Effector memory CD4-positive, alpha-beta T cell (primary cell): ENCODE data around the gene WFIKKN2.
A peak's percentile ranks its signal among the peaks of the same experiment; 100 is the strongest.

Experiments used
- DNase-seq, 3 donors: peaks; one replicate each; pipeline ENCODE4 v3.0.0-alpha.2; 2020
- H3K27ac ChIP-seq: 2 replicates; pipeline ENCODE4 v1.7.0; 2013; ENCODE audit warnings: mild to moderate bottlenecking, low read length, moderate library complexity; ENCODE audit not compliant: insufficient read depth, poor library complexity, severe bottlenecking
- H3K27me3 ChIP-seq: replicated peaks from 2 replicates; pipeline ENCODE4 v1.7.0; 2013; ENCODE audit warnings: mild to moderate bottlenecking, low read length; ENCODE audit not compliant: insufficient read depth, control insufficient read depth, poor library complexity, severe bottlenecking
- H3K36me3 ChIP-seq: 2 replicates; pipeline ENCODE4 v1.7.0; 2013; ENCODE audit warnings: mild to moderate bottlenecking, low read length, moderate library complexity; ENCODE audit not compliant: control insufficient read depth, insufficient read depth
- H3K4me1 ChIP-seq: 2 replicates; pipeline ENCODE4 v1.7.0; 2013; ENCODE audit warnings: low read length, mild to moderate bottlenecking; ENCODE audit not compliant: control insufficient read depth, insufficient read depth, poor library complexity, severe bottlenecking
- H3K4me3 ChIP-seq: 2 replicates; pipeline ENCODE4 v1.7.0; 2013; ENCODE audit warnings: low read length, low read depth, mild to moderate bottlenecking; ENCODE audit not compliant: insufficient read depth, poor library complexity, severe bottlenecking
- H3K9me3 ChIP-seq: 2 replicates; pipeline ENCODE4 v1.7.0; 2013; ENCODE audit warnings: mild to moderate bottlenecking, low read length, moderate library complexity; ENCODE audit not compliant: control insufficient read depth

Gene WFIKKN2

GRCh38 chr17:50808888-50809287 is 26.5 kb upstream of the WFIKKN2 start:
- Histone ChIP-seq H3K27ac (no peak overlapping the region), H3K9me3 (no peaks in the 10 kb centered on the region), H3K4me1 (no peaks in the 10 kb centered on the region), H3K36me3 (no peaks in the 10 kb centered on the region), H3K4me3 (no peak overlapping the region), H3K27me3 (no peaks in the 10 kb centered on the region)
- DNase-seq = no peak

DNA sequence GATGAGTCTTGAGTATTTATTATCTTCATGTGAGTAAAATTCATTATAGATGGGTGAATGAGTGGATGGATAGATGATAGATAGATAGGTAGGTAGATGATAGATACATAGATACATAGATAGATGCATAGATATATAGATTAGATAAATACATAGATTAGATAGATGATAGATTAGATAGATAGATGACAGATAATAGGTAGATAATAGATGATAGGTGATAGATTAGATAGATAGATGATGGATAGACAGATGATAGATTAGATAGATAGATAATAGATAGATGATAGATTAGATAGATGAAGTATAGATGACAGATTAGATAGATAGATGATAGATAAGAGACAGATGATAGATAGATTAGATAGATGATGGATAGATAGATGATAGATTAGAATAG is 21.8 kb upstream of the WFIKKN2 start:
- no peaks in the 10 kb centered on the region for H3K9me3 ChIP-seq
- no peak for DNase-seq
- peaks cover 7% of the 10 kb centered on the region for H3K4me1 ChIP-seq
- H3K36me3 ChIP-seq = no peaks in the 10 kb centered on the region
- H3K4me3 ChIP-seq = no peak overlapping the region
- H3K27ac ChIP-seq = no peak overlapping the region
- H3K27me3 ChIP-seq = no peaks in the 10 kb centered on the region

DNA sequence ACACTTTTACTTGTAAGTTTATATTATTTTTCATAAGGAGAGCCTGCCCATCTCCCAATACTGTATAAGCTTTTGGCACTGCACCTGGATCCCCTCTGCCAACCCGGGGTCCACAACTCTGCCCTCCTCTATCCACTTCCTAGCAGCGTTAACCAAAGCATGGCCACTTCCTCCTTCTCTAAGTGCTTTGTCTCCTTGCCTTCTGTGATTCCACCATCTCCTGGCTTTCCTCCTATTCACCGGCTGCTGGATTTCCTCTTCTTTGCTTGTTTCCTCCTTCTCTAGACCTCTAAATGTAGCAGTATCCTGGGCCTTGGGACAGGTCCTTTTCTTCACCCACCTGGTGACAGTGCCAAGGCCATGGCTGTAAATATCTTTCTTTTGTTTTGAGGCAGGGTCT is 20.0 kb upstream of the WFIKKN2 start:
- H3K27me3 ChIP-seq = no peaks in the 10 kb centered on the region
- H3K27ac ChIP-seq = no peak overlapping the region
- no peak overlapping the region for H3K4me3 ChIP-seq
- H3K4me1 ChIP-seq = peaks cover 7% of the 10 kb centered on the region
- H3K9me3 ChIP-seq = no peaks in the 10 kb centered on the region
- DNase-seq = no peak
- H3K36me3 ChIP-seq = no peaks in the 10 kb centered on the region

GRCh38 chr17:50816271-50816670 is 19.1 kb upstream of the WFIKKN2 start:
- no peaks in the 10 kb centered on the region for H3K9me3 ChIP-seq
- no peaks in the 10 kb centered on the region for H3K36me3 ChIP-seq
- no peak for DNase-seq
- no peak overlapping the region for H3K27ac ChIP-seq
- H3K27me3 ChIP-seq = no peaks in the 10 kb centered on the region
- H3K4me3 ChIP-seq = no peak overlapping the region
- peaks cover 7% of the 10 kb centered on the region for H3K4me1 ChIP-seq

GRCh38 chr17:50816771-50817751 is 18.3 kb upstream of the WFIKKN2 start:
- no peaks in the 10 kb centered on the region for H3K27me3 ChIP-seq
- H3K4me1 ChIP-seq = peaks cover 7% of the 10 kb centered on the region
- DNase-seq = peak in 2 of 3 donors; percentile 9 to 31
- no peak overlapping the region for H3K27ac ChIP-seq
- H3K4me3 ChIP-seq = no peak overlapping the region
- H3K36me3 ChIP-seq = no peaks in the 10 kb centered on the region
- no peaks in the 10 kb centered on the region for H3K9me3 ChIP-seq

GRCh38 chr17:50817838-50818237 is 17.5 kb upstream of the WFIKKN2 start:
- no peak overlapping the region for H3K4me3 ChIP-seq
- no peaks in the 10 kb centered on the region for H3K27me3 ChIP-seq
- no peaks in the 10 kb centered on the region for H3K9me3 ChIP-seq
- H3K4me1 ChIP-seq = peaks cover 7% of the 10 kb centered on the region
- no peak for DNase-seq
- no peaks in the 10 kb centered on the region for H3K36me3 ChIP-seq
- no peak overlapping the region for H3K27ac ChIP-seq

GRCh38 chr17:50818261-50818660 is 17.1 kb upstream of the WFIKKN2 start:
- no peak for DNase-seq
- H3K27ac ChIP-seq = no peak overlapping the region
- H3K4me3 ChIP-seq = no peak overlapping the region
- H3K27me3 ChIP-seq = no peaks in the 10 kb centered on the region
- no peaks in the 10 kb centered on the region for H3K36me3 ChIP-seq
- no peaks in the 10 kb centered on the region for H3K9me3 ChIP-seq
- H3K4me1 ChIP-seq = peaks cover 7% of the 10 kb centered on the region

DNA sequence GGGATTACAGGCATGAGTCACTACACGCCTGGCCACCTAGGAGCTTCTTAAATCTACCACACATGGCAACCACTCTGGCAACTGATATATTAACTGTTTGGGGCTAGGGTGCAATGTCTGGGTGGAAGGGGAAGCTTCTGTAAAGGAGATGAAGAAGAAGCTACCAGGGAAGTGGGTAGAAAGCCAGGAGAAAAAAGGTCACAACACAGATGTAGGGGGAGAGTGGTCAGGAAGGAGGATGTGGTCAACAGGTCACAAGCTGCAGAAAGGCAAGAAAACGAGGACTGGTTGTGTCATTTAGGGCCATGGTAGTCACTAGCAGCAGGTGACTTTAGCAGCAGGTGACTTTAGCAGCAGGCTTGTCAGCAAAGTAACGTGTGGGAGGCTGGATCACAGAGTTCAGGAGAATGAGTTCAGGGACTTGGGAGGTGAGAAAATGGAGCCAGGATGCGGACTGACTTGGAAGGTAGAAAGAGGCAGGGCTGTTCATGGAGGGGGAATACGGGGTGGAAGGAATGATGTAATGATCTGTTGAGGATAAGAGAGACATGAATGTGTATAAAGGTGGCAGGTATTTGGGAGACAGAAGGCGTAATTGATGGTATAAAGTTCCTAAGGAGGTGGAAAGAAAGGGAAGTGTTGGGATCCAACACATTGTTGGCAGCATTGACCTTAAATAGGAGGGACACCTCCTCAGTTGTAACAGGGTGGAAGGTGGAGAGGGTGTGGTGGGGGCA is 16.3 kb upstream of the WFIKKN2 start:
- Histone ChIP-seq H3K27ac (no peak overlapping the region), H3K4me3 (no peak overlapping the region), H3K4me1 (peaks cover 7% of the 10 kb centered on the region), H3K27me3 (no peaks in the 10 kb centered on the region), H3K36me3 (no peaks in the 10 kb centered on the region), H3K9me3 (no peaks in the 10 kb centered on the region)
- DNase-seq = no peak

- Histone ChIP-seq H3K4me3 (no peak overlapping the region), H3K27me3 (no peaks in the 10 kb centered on the region)
These were observed 14.7 kb upstream of the WFIKKN2 start for GRCh38 chr17:50820651-50821050.

GRCh38 chr17:50822550-50822949 is 12.8 kb upstream of the WFIKKN2 start:
- Histone ChIP-seq H3K9me3 (no peaks in the 10 kb centered on the region), H3K27me3 (no peaks in the 10 kb centered on the region), H3K36me3 (no peaks in the 10 kb centered on the region), H3K4me3 (no peak overlapping the region), H3K4me1 (peaks cover under 1% of the 10 kb centered on the region), H3K27ac (no peak overlapping the region)
- DNase-seq = no peak

More at GRCh38 chr17:50820651-50821050, 14.7 kb upstream of the WFIKKN2 start:
- Histone ChIP-seq H3K36me3 (no peaks in the 10 kb centered on the region), H3K27ac (no peak overlapping the region), H3K4me1 (peaks cover 7% of the 10 kb centered on the region), H3K9me3 (no peaks in the 10 kb centered on the region)
- no peak for DNase-seq
